T-cell (primary cell): ENCODE data around the gene PSTPIP2. TPM values are rescaled to one million over a fixed set of nuclear protein-coding genes. Genes with fewer than 3 reads are reported as not detected.

Experiments
- ATAC-seq, 4 experiments: fragments of 200-7000 bp in 3 of 4; fragments of 150-1000 bp in 1 of 4; cut with Tn5 transposase; replicated peaks in 1 of 4; 1 replicate in 3 of 4; 2 replicates in 1 of 4; pipeline ENCODE4 v1.10.0; 2021; ENCODE audit warnings: moderate library complexity in 3 of 4, mild to moderate bottlenecking in 2 of 4, moderate number of reproducible peaks in 1 of 4
- CTCF ChIA-PET, 2 donors: fragments of 300-600 bp; sonication (Branson Sonifier 250); formaldehyde crosslinking; loops; one replicate each; lab custom pipeline; 2022; ENCODE audit warnings: antibody characterized with exemption in 2 of 2; lab: Charles Lee
- POLR2A ChIA-PET, 2 donors: fragments of 300-600 bp; sonication (Branson Sonifier 250); formaldehyde crosslinking; loops; one replicate each; lab custom pipeline; 2022; ENCODE audit warnings: antibody characterized with exemption in 2 of 2; lab: Charles Lee
- DNase-seq, 35 experiments: peaks; one replicate each; pipeline versions ENCODE4 v3.0.0 to v3.0.0-alpha.2; 2013 to 2023
- H3K27ac ChIP-seq: one replicate; pipeline ENCODE4 v1.5.1; 2013; ENCODE audit warnings: low read length
- H3K27me3 ChIP-seq, 2 experiments: replicated peaks in 1 of 2; 1 replicate in 1 of 2; 2 replicates in 1 of 2; pipeline versions ENCODE4 v1.6.1 to v1.7.0; 2013; ENCODE audit warnings: low read length in 1 of 2, mixed read lengths in 1 of 2; ENCODE audit not compliant: control insufficient read depth in 2 of 2, insufficient read depth in 2 of 2; ENCODE audit errors: extremely low read depth in 1 of 2
- H3K36me3 ChIP-seq, 2 donors: 1 replicate in 1 of 2; 2 replicates in 1 of 2; pipeline versions ENCODE4 v1.6.1 to v1.7.0; 2013; ENCODE audit warnings: low read length in 1 of 2; ENCODE audit not compliant: control insufficient read depth in 2 of 2, insufficient read depth in 1 of 2; ENCODE audit errors: extremely low read depth in 1 of 2
- H3K4me1 ChIP-seq, 2 experiments: 1 replicate in 1 of 2; 2 replicates in 1 of 2; pipeline versions ENCODE4 v1.6.1 to v1.7.0; 2013; ENCODE audit warnings: low read length in 2 of 2, mixed read lengths in 1 of 2; ENCODE audit not compliant: insufficient read depth in 2 of 2, control insufficient read depth in 1 of 2; ENCODE audit errors: extremely low read depth in 1 of 2
- H3K4me3 ChIP-seq, 2 donors: 1 replicate in 1 of 2; 2 replicates in 1 of 2; pipeline versions ENCODE4 v1.5.1 to v1.7.0; 2013; ENCODE audit warnings: mild to moderate bottlenecking in 2 of 2, low read length in 1 of 2, moderate library complexity in 1 of 2; ENCODE audit not compliant: control insufficient read depth in 1 of 2; ENCODE audit errors: extremely low read depth in 1 of 2
- H3K9me3 ChIP-seq: 2 replicates; pipeline ENCODE4 v1.7.0; 2013
- H3K27ac Mint-ChIP-seq, 2 donors: one replicate each; pipeline ENCODE4 v1.8.0; 2020 to 2021; ENCODE audit warnings: mild to moderate bottlenecking in 2 of 2, mixed read lengths in 2 of 2
- H3K27me3 Mint-ChIP-seq, 2 donors: one replicate each; pipeline ENCODE4 v1.8.0; 2021 to 2022; ENCODE audit warnings: mixed read lengths in 2 of 2
- H3K36me3 Mint-ChIP-seq: one replicate; pipeline ENCODE4 v1.8.0; 2021; ENCODE audit warnings: mixed read lengths
- H3K4me1 Mint-ChIP-seq, 3 donors: one replicate each; pipeline ENCODE4 v1.8.0; 2020 to 2022; ENCODE audit warnings: mixed read lengths in 3 of 3, mild to moderate bottlenecking in 1 of 3
- H3K4me3 Mint-ChIP-seq, 3 donors: one replicate each; pipeline ENCODE4 v1.8.0; 2020 to 2022; ENCODE audit warnings: mild to moderate bottlenecking in 3 of 3, mixed read lengths in 3 of 3, moderate library complexity in 3 of 3
- H3K9me3 Mint-ChIP-seq, 3 donors: one replicate each; pipeline ENCODE4 v1.8.0; 2020 to 2022; ENCODE audit warnings: mixed read lengths in 3 of 3
- WGBS: methylation state at CpG from one replicate; pipeline ENCODE4 v1.1.5; 2013; ENCODE audit warnings: missing lambda C conversion rate; ENCODE audit not compliant: insufficient coverage; 5-methylcytosine and 5-hydroxymethylcytosine counted together
- total RNA-seq, 35 experiments: library from RNA in 6 of 35; stranded (reverse) in 6 of 35; fragments of 120-200 nt in 1 of 35; gene quantifications; one replicate each; pipeline versions ENCODE4 v1.2.1 to v1.2.4 and lab custom pipeline; 2013 to 2026

The PSTPIP2 gene
- total RNA-seq, 5 donors from 2014 or later (not counting 1 experiment from before 2014, with no cell fraction given): 7.7 to 16.0 (median 11.4) TPM

- Histone ChIP-seq H3K4me3 (no peak overlapping the region), H3K36me3 (peaks cover 0 to 31% of the 10 kb centered on the region in 2 donors), H3K27me3 (no peaks in the 10 kb centered on the region), H3K9me3 (no peaks in the 10 kb centered on the region), H3K27ac (no peak overlapping the region), H3K4me1 (peaks cover 13 to 23% of the 10 kb centered on the region in 2 experiments)
- no peak overlapping the region for H3K4me3 Mint-ChIP-seq
- ChIA-PET POLR2A (no interaction called here), CTCF (interaction anchor here in 1 of 2 donors (0.6 kb wide), 1 partner anchor 15 kb away, joined by 9 read pairs; no protein-coding TSS in a partner anchor)
- peaks cover 58 to 69% (median 65%) of the 10 kb centered on the region in 3 donors for H3K4me1 Mint-ChIP-seq
- no peaks in the 10 kb centered on the region for H3K27me3 Mint-ChIP-seq
- DNase-seq (no peak), ATAC-seq (no peak)
- no peak overlapping the region for H3K27ac Mint-ChIP-seq
- H3K36me3 Mint-ChIP-seq: peaks cover 44% of the 10 kb centered on the region
- no peaks in the 10 kb centered on the region for H3K9me3 Mint-ChIP-seq
Observed at GRCh38 chr18:45958730-45959129, 113.3 kb downstream of the PSTPIP2 start.

DNA sequence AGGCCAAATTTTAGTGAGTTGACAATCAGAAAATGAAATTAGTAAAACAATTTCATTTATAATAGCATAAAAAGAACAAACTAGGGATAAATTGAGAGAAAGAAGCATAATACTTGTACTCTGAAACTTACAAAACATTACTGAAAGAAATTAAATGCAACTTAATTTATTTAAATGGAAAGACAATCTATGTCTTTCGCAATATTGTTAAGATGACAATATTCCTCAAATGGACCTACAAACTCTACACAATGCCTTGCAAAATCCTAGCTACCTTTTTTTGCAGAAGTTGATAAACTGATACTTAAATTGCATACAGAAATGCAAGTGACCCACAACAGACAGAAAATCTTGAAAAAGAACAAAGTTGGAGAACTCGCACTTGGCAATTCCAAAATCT lies 114.0 kb downstream of the PSTPIP2 start:
- ChIA-PET POLR2A (no interaction called here), CTCF (no interaction called here)
- Histone ChIP-seq H3K9me3 (no peaks in the 10 kb centered on the region), H3K4me1 (peaks cover 10 to 18% of the 10 kb centered on the region in 2 experiments), H3K36me3 (peaks cover 0 to 36% of the 10 kb centered on the region in 2 donors), H3K4me3 (no peak overlapping the region), H3K27me3 (no peaks in the 10 kb centered on the region), H3K27ac (no peak overlapping the region)
- no peaks in the 10 kb centered on the region for H3K27me3 Mint-ChIP-seq
- no peaks in the 10 kb centered on the region for H3K9me3 Mint-ChIP-seq
- H3K4me1 Mint-ChIP-seq: peaks cover 56 to 67% (median 64%) of the 10 kb centered on the region in 3 donors
- ATAC-seq (no peak), DNase-seq (no peak)
- no peak overlapping the region for H3K27ac Mint-ChIP-seq
- WGBS: 100% methylated on average over 1 of the region's 2 CpGs
- H3K4me3 Mint-ChIP-seq: no peak overlapping the region
- H3K36me3 Mint-ChIP-seq: peaks cover 50% of the 10 kb centered on the region

DNA sequence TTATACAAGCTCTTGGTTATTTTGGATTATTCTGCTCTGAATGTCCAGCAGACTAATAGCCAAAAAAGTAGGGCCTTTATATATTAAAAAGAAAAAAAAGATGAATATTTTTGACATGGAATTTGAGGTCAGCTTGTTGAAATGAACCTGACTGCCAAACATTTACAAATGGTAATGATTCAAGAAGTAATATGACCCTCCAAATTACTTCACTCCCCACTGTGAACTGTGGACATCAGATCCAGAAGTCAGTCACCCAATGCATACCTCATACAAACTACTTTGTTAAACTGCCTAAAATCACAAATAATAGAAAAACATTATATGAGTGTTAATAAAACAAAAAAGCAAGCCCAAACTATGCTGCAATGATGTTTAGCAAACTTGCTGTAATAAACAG lies 115.0 kb downstream of the PSTPIP2 start:
- DNase-seq (no peak), ATAC-seq (no peak)
- peaks cover 53% of the 10 kb centered on the region for H3K36me3 Mint-ChIP-seq
- H3K27ac ChIP-seq: no peak overlapping the region
- CTCF ChIA-PET: no interaction called here
- no peaks in the 10 kb centered on the region for H3K9me3 ChIP-seq
- peaks cover 0 to 42% of the 10 kb centered on the region in 2 donors for H3K36me3 ChIP-seq
- H3K27ac Mint-ChIP-seq: no peak overlapping the region
- no peak overlapping the region for H3K4me3 Mint-ChIP-seq
- H3K4me3 ChIP-seq: no peak overlapping the region
- POLR2A ChIA-PET: no interaction called here
- H3K27me3 ChIP-seq: no peaks in the 10 kb centered on the region
- H3K9me3 Mint-ChIP-seq: no peaks in the 10 kb centered on the region
- no peaks in the 10 kb centered on the region for H3K27me3 Mint-ChIP-seq
- H3K4me1 Mint-ChIP-seq: peaks cover 53 to 61% (median 60%) of the 10 kb centered on the region in 3 donors
- H3K4me1 ChIP-seq: peaks cover 3 to 16% of the 10 kb centered on the region in 2 experiments

DNA sequence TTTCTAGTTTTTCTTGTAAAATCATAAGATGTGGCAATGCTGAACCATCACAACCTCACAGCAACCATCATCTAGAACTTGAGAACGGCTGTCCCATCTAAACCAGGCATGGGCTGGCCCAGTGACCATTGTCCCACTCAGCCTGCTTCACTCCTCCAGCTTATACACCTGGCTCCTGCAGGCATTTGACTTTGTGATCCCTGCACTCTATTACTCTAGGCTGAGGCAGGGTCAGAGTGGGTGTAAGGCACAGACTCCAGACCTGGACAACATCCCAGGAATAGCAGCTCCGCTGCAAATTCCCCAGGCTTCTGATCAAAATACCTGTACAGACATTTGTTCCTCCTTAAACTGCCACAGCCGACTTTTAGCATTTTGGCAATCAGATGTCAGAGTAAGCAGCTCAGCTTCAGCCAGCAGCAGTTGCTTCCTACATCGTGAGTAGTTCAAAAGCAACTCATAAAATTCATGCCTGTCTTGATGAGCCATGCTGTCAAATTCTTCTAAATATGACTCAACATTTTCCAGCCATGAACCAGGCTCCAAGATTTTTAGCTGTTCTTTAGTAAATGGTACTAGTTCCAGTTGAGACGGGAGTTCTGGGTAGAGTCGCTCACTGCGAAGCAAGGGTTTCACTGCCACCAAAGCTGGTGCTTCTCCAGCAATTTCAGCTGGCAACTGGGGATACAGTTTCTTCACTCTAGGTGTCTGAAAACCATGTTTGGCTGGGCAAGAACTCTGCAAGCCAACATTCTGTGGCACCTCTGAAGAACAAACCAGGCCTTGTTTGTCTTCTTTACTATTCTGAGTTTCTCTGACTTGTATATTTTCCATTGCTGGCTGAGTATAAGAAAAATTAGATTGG lies 117.8 kb downstream of the PSTPIP2 start:
- no peak overlapping the region for H3K4me3 Mint-ChIP-seq
- H3K4me1 Mint-ChIP-seq: peaks cover 39 to 52% (median 40%) of the 10 kb centered on the region in 3 donors
- ChIA-PET CTCF (interaction anchor here in 1 of 2 donors (0.7 kb wide), 1 partner anchor 121 kb away, joined by 3 read pairs; no protein-coding TSS in a partner anchor), POLR2A (no interaction called here)
- WGBS: 98% methylated on average over 6 of the region's 7 CpGs
- H3K27me3 Mint-ChIP-seq: no peaks in the 10 kb centered on the region
- H3K36me3 ChIP-seq: peaks cover 2 to 59% of the 10 kb centered on the region in 2 donors
- H3K27ac ChIP-seq: no peak overlapping the region
- no peaks in the 10 kb centered on the region for H3K9me3 ChIP-seq
- no peak overlapping the region for H3K4me3 ChIP-seq
- ATAC-seq (no peak), DNase-seq (no peak)
- peaks cover 0 to 7% of the 10 kb centered on the region in 2 experiments for H3K4me1 ChIP-seq
- H3K36me3 Mint-ChIP-seq: peaks cover 66% of the 10 kb centered on the region
- H3K27me3 ChIP-seq: no peaks in the 10 kb centered on the region
- H3K27ac Mint-ChIP-seq: no peak overlapping the region
- no peaks in the 10 kb centered on the region for H3K9me3 Mint-ChIP-seq

DNA sequence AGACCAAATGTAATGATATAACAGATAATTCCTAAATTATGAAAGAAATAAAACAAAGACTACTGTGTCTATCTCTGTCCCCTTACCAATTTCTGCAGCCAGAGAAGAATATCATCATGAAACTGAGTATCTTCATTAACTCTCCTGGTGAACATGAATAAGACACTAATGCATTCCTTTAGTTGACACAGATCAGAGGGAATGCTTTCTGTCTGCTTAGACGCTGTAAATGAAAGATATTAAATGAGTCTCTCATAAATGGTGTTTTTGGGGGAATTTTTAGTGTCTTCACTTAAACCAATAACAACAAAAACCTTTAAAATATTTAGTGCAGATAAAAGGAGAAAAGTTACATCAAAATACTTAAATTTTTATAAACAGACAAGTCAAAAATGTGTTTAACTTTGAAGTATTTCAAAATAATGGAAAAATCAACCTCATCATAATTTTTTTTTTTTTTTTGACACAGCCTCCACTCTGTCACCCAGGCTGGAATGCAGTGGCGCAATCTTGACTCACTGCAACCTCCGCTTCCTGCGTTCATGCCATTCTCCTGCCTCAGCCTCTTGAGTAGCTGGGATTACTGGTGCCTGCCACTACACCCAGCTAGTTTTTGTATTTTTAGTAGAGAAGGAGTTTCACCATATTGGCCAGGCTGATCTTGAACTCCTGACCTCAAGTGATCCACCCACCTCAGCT lies 120.9 kb downstream of the PSTPIP2 start:
- peaks cover 93% of the 10 kb centered on the region for H3K36me3 Mint-ChIP-seq
- DNase-seq (no peak), ATAC-seq (no peak)
- Histone ChIP-seq H3K36me3 (peaks cover 8 to 88% of the 10 kb centered on the region in 2 donors), H3K27me3 (no peaks in the 10 kb centered on the region), H3K4me1 (no peaks in the 10 kb centered on the region), H3K27ac (no peak overlapping the region), H3K9me3 (no peaks in the 10 kb centered on the region), H3K4me3 (no peak overlapping the region)
- H3K4me3 Mint-ChIP-seq: no peak overlapping the region
- WGBS: no CpG with 5 or more reads among the region's 4 CpGs
- ChIA-PET CTCF (no interaction called here), POLR2A (interaction anchor here in 1 of 2 donors (0.9 kb wide), 1 partner anchor 11 kb away, joined by 3 read pairs; no protein-coding TSS in a partner anchor)
- H3K27ac Mint-ChIP-seq: no peak overlapping the region
- no peaks in the 10 kb centered on the region for H3K9me3 Mint-ChIP-seq
- H3K27me3 Mint-ChIP-seq: no peaks in the 10 kb centered on the region
- peaks cover 17 to 35% (median 22%) of the 10 kb centered on the region in 3 donors for H3K4me1 Mint-ChIP-seq

GRCh38 chr18:45945669-45946068 lies 126.4 kb downstream of the PSTPIP2 start:
- CTCF ChIA-PET: interaction anchor here in 1 of 2 donors (0.7 kb wide), 1 partner anchor 162 kb away, joined by 3 read pairs; no protein-coding TSS in a partner anchor

More at GRCh38 chr18:45945669-45946068, 126.4 kb downstream of the PSTPIP2 start:
- Mint-ChIP-seq H3K36me3 (peaks cover 86% of the 10 kb centered on the region), H3K4me1 (no peaks in the 10 kb centered on the region), H3K9me3 (no peaks in the 10 kb centered on the region), H3K27me3 (no peaks in the 10 kb centered on the region), H3K27ac (no peak overlapping the region), H3K4me3 (no peak overlapping the region)
- Histone ChIP-seq H3K4me1 (no peaks in the 10 kb centered on the region), H3K27me3 (no peaks in the 10 kb centered on the region), H3K36me3 (peaks cover 13 to 93% of the 10 kb centered on the region in 2 donors), H3K27ac (no peak overlapping the region), H3K4me3 (no peak overlapping the region), H3K9me3 (no peaks in the 10 kb centered on the region)
- DNase-seq: no peak
- no peak for ATAC-seq
- POLR2A ChIA-PET: no interaction called here
- WGBS: no CpG with 5 or more reads among the region's 5 CpGs
